Measurements from ENCODE around the gene FNDC11. TPM values are rescaled to one million over a fixed set of nuclear protein-coding genes. Genes with fewer than 3 reads are reported as not detected.

FNDC11 gene
- total and polyA plus RNA-seq, 10 donors = 0.33 to 2.0 (median 1.00) TPM

- peak; percentile 89 for DNase-seq
- H3K9me3 ChIP-seq = no peaks in the 10 kb centered on the region
- intact Hi-C loops (cut with DNase I; ENCODE audit: low total_unique reads) = no loop called here
- 89 to 91% (median 90%) methylated on average over 30 to 46 of the region's 46 CpGs for WGBS, 5 donors
- TF ChIP-seq CTCF (IDR thresholded peaks at IDR 0.05 in 8 of 11, conservative IDR thresholded peaks at IDR 0.05 in 3 of 11) = no peak
- no peak for TF ChIP-seq POLR2A (IDR thresholded peaks at IDR 0.05)
- TF ChIP-seq POLR2AphosphoS5 (IDR thresholded peaks at IDR 0.05) = no peak
- H3K36me3 ChIP-seq = peaks cover 3 to 94% (median 52%) of the 10 kb centered on the region in 6 donors
- H3K4me1 ChIP-seq = peaks cover 16 to 63% (median 44%) of the 10 kb centered on the region in 6 donors
- peak overlapping the region in 4 of 8 donors; percentile 82 to 90 (median 86) for H3K27ac ChIP-seq
- peak overlapping the region in 1 of 8 donors; percentile 65 for H3K4me3 ChIP-seq
- H3K27me3 ChIP-seq (replicated peaks in 1 of 7) = no peaks in the 10 kb centered on the region
Measured at GRCh38 chr20:63566395-63567135, 12.6 kb downstream of the FNDC11 start.

GRCh38 chr20:63567136-63567385, 13.1 kb downstream of the FNDC11 start:
- Histone ChIP-seq H3K27me3 (replicated peaks in 1 of 7) (no peaks in the 10 kb centered on the region), H3K27ac (peak overlapping the region in 6 of 8 donors; percentile 63 to 90 (median 83)), H3K36me3 (peaks cover 3 to 94% (median 50%) of the 10 kb centered on the region in 6 donors), H3K4me1 (peaks cover 16 to 63% (median 45%) of the 10 kb centered on the region in 6 donors), H3K9me3 (no peaks in the 10 kb centered on the region), H3K4me3 (peak overlapping the region in 5 of 8 donors; percentile 4 to 65 (median 30))
- no peak for DNase-seq
- intact Hi-C loops (cut with DNase I; ENCODE audit: low total_unique reads) = no loop called here
- TF ChIP-seq CTCF (IDR thresholded peaks at IDR 0.05 in 8 of 11, conservative IDR thresholded peaks at IDR 0.05 in 3 of 11) (peak in 1 of 11 experiments; percentile 3), POLR2AphosphoS5 (IDR thresholded peaks at IDR 0.05) (peak in 1 of 3 donors; percentile 15), POLR2A (IDR thresholded peaks at IDR 0.05) (no peak)
- 40 to 83% (median 72%) methylated on average over 8 to 22 of the region's 22 CpGs for WGBS, 5 donors

- DNase-seq = peak; percentile 94
- Histone ChIP-seq H3K36me3 (peaks cover 0 to 94% (median 50%) of the 10 kb centered on the region in 6 donors), H3K4me1 (peaks cover 16 to 64% (median 49%) of the 10 kb centered on the region in 6 donors), H3K27me3 (replicated peaks in 1 of 7) (no peaks in the 10 kb centered on the region), H3K4me3 (peak overlapping the region in 7 of 8 donors; percentile 4 to 65 (median 23)), H3K27ac (peak overlapping the region; percentile 29 to 90 (median 78)), H3K9me3 (no peaks in the 10 kb centered on the region)
- intact Hi-C loops (cut with DNase I; ENCODE audit: low total_unique reads) = no loop called here
- TF ChIP-seq POLR2A (IDR thresholded peaks at IDR 0.05) = no peak
- peak in 3 of 11 experiments; percentile 3 to 28 (median 13) for TF ChIP-seq CTCF (IDR thresholded peaks at IDR 0.05 in 8 of 11, conservative IDR thresholded peaks at IDR 0.05 in 3 of 11)
- TF ChIP-seq POLR2AphosphoS5 (IDR thresholded peaks at IDR 0.05) = peak; percentile 54 to 80 (median 62)
- 31 to 50% (median 46%) methylated on average over 34 to 37 of the region's 37 CpGs for WGBS, 5 donors
Measured at GRCh38 chr20:63567386-63568169, 13.6 kb downstream of the FNDC11 start.
